ENCODE results near the gene PI16.
"Not testable (repeated sequence)": the region's sequence is repeated elsewhere in the genome, so short reads cannot be mapped to it uniquely, and the experiment has no call there.

PI16 gene

DNA sequence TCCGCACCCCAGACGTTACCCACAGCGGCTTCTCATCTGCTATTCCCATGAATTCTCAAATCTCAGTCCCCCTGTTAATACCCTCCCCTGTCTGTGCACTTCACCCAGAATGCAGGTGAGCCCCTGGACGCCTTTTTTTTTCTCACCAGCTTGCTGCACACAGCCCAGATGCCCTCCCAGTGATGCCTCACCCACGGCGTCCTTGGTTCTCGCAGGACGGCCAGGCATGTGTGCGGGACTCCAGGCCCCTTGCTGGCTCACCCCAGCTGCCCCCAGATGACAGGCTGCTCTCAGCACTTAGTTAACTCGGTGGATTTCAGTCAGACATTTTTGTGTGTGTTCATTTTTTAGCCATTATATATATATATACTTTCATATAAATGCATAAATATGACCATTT, 25.4 kb upstream of the PI16 start:
- no peak for DNase-seq

DNA sequence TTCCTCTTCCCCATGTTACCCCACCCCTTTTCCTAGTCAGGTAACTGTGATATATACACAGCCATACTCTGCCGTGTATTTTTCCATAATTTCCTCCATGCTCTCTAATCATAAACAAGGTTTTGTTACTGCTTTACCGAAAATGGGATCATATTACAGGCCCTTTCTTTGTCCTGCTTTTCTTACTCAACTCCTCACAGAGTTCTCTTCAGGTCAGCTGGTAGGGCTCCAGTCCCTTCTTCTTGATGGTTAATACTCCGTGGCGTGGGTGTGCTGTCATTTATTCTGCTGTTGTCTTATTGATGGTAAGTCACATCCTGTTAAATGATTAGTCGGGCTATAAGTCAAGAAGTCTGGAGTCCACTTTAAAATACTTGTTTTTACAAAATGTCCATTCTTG, 24.9 kb upstream of the PI16 start:
- no peak for DNase-seq

DNA sequence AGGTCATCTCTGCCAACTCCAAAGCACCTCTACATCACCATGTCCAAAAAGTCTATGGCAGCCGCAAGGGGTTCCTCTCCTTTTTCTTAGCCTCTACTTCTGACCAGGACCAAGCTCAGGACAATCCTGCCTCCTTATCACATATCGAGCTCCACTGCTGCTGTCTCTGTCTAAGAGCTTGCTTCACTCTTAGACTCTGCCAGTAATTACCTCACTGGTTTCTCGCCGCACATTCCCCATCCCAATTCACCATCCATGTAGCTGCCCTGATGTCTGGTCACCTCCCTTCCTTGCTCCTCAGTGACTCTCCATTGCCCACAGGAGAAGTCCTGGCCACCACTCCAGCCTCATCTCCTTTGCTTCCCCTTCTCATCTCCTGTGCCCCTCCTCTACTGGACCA, 24.1 kb upstream of the PI16 start:
- no peak for DNase-seq

DNA sequence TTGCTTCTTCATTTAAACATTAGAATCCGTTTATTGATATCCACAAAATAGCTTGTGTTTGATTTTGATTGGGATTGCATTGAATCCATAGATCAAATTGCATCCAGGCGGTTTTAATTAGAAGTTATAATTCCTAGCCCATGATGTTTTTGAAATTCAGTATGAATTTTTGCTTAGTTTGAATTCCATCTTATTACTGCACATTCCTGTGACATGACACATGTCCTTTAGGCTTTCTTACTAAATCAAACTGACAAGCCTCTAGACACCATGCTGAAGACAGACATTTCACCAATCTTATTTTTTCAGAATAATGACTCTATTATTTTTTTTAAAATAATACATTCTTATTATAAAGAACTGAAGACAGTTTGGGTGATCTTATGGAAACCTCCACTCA, 21.4 kb upstream of the PI16 start:
- DNase-seq, result no peak

DNA sequence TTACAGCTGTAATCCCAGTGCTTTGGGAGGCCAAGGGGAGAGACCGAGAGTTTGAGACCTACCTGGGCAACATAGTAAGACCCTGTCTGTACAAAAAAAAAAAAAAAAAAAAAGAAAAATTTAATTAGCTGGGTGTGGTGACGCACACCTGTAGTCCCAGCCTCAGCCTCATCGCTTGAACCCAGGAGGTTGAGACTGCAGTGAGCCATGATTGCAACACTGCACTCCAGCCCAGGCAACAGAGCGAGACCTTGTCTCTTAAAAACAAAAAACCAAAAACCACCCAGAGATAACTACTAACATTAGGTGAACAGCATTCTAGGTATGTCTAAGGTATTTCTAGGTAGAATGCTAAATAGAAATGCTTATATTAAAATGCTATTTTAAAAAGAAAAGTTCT, 21.0 kb upstream of the PI16 start:
- no peak for DNase-seq

DNA sequence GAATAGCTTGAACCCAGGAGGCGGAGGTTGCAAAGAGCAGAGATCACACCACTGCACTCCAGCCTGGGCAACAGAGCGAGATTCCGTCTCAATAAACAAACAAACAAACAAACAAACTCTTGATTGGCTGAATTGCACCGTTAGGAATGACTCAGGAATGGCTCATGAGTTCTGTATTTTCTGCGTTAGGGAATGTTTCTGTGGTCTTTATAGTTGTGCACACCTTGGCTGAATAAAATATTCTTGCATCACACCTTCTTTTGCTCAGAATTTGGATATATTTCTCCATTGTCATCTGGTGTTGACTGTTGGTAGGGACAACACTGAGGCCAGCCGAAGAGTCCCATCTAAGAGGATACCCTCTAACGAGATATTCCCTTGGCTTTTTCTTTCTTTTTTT, 19.6 kb upstream of the PI16 start:
- no peak for DNase-seq

DNA sequence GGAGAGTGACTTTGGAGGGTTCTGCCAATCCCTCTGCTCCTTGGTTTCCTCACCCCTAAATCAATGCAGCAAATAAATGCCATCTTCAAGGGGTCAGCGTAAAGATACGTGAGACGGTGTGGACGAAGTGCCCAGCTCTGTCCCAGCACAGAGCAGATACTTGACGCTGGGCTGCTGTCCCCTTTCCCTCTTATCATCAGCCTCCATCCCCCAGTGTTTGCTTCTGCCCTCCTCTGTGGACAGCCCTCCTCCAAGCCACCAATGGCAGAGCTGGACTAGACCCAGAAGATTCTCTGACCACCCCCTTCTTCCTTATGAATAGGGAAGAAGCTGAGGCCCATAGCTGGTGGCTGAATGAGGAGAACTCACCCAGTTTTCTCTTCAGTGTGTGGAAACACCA, 17.7 kb upstream of the PI16 start:
- DNase-seq, result no peak

DNA sequence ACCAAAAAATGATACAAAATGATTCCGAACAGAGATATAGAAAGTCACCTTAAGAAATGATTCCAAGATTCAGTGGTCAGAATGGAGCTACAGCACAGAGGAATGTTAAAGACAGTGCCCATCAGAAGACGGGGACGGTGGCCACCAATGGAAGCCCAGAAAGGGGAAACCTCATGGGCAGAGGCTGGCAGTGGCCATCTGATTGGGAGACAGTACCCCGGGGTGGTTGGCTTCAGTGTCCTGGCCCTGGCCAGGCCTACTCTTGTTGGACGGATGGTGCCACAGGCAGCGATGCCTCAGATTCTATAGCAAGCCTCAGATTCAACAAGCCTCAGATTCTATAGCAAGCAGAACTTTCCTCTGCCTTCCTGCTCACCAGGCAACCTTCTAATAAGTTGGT, 16.6 kb upstream of the PI16 start:
- no peak for DNase-seq

DNA sequence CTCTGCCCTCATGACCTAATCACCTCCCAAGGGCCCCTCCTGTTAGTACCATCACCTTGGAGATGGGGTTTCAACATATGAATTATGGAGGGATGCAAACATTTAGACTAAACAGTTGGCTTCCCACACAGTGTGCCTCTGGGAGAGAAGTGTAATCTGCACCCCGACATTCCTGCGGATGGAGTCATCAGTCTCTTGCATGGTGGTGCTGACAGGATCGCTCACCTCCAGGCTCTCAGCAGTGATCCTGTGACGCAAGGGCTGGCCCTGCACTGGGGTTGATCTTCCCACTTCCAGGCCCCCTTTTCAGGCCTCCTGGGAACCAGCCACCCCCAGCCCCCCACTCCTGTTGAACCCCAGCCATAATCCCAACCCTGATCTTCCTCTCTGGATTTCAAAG, 16.0 kb upstream of the PI16 start:
- DNase-seq, result no peak

DNA sequence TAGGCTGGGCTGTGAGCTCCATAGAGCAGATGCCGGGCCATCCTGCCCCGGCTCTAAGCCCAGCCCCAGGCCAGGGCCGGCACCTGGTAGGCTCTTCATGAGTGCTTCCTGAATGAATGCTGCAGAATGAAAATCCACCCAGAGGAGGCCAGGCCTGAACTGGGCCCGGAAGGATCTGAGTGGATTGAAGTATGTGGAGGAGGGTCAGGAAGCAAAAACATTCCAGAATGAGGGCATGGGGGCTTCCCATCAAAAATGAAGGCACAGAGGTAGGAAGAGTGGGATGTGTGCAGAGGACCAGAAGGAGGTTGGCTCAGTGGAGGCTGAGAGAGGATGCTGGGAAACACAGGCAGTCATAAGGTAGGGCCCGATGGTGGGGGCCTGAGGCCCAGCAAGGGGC, 15.5 kb upstream of the PI16 start:
- not testable (repeated sequence) for DNase-seq

DNA sequence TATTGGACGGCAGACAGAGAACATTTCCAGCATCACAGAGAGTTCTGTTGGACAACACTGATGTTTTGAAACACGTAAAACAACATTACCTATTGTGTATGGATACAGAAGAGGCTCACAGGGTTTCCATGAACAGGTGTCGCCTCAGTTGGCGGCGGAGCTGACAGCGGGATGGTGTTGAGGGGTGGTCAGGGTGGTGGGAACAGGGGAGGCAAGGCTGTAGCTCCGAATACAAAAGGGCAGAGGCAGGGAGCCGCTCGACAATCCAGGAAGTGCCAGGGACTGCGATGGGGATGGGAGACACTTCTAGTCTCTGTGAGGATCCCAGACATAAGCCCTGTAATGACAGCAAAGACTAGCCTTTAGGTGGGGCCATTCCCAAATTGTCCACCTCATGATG, 14.5 kb upstream of the PI16 start:
- DNase-seq, result no peak

DNA sequence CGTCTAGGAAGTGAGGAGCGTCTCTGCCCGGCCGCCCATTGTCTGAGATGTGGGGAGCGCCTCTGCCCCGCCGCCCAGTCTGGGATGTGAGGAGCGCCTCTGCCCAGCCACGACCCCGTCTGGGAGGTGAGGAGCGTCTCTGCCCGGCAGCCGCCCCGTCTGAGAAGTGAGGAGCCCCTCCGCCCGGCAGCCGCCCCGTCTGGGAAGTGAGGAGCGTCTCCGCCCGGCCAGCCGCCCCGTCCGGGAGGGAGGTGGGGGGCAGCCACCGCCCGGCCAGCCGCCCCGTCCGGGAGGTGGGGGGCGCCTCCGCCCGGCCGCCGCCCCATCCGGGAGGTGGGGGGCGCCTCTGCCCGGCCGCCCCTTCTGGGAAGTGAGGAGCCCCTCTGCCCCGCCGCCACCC, 13.0 kb upstream of the PI16 start:
- not testable (repeated sequence) for DNase-seq

DNA sequence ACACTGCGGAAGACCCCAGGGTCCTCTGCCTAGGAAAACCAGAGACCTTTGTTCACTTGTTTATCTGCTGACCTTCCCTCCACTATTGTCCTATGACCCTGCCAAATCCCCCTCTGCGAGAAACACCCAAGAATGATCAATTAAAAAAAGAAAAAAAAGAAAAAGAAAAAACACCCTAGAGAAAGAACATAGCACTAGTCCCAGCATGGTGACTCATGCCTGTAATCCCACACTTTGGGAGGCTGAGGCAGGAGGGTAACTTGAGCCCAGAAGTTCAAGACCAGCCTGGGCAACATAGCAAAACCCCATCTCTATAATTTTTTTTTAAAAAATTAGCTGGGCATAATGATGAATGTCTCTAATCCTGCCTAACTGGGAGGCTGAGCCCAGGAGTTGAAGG, 12.2 kb upstream of the PI16 start:
- DNase-seq, result not testable (repeated sequence)

DNA sequence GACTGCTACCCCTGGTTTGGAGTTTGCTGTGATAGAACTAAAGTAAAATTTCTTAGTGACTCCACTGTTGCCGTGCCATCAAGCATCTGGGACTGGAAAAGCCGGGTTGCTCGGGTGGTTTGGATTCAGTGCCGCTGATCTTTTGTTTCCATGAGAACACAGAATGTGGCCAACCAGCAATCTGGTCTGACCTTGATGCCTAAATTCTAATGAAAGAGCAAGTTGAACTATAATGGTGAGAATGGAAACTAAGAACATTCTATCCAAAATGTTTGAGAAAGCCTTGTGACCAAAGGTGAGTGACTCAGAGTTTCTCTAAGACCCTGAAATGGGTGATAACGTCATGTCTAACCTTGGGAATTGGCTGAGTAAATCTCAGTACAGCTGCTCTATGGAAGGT, 9.9 kb upstream of the PI16 start:
- DNase-seq, result no peak

DNA sequence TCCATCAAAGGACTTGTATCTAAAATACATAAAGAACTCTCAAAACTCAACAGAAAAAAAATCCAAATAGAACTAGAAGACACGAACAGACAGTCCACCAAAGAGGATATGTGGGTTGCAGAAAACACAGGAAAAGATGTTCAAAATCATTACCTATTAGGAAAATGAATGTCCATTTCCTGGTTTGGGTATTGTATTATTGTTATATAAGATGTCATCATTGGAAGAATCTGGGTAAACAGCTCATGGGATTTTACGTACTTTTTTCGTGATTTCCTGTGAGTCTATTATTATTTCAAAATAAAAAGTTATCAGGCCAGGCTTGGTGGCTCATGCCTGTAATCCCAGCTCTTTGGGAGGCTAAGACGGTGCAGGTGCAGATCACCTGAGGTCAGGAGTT, 9.2 kb upstream of the PI16 start:
- no peak for DNase-seq

DNA sequence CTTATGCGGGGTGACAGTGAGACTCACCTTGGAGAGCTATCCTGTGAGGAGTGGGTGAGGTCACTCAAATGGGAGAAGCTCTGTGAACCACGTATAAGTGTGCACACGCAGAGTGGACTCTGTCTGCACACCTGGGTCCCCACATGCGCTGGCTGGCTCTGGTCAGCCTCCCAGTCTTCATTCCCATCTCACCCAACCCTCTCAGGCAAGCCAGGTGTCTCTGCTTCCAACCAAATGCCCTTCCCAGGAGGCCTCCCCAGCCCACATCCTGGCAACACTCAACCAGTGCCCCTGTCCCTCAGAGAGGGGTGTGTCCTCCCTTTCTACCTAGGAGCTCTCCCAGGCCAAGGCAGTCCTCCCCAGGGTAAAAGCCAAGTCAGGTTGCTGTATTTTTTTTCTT, 8.0 kb upstream of the PI16 start:
- no peak for DNase-seq

DNA sequence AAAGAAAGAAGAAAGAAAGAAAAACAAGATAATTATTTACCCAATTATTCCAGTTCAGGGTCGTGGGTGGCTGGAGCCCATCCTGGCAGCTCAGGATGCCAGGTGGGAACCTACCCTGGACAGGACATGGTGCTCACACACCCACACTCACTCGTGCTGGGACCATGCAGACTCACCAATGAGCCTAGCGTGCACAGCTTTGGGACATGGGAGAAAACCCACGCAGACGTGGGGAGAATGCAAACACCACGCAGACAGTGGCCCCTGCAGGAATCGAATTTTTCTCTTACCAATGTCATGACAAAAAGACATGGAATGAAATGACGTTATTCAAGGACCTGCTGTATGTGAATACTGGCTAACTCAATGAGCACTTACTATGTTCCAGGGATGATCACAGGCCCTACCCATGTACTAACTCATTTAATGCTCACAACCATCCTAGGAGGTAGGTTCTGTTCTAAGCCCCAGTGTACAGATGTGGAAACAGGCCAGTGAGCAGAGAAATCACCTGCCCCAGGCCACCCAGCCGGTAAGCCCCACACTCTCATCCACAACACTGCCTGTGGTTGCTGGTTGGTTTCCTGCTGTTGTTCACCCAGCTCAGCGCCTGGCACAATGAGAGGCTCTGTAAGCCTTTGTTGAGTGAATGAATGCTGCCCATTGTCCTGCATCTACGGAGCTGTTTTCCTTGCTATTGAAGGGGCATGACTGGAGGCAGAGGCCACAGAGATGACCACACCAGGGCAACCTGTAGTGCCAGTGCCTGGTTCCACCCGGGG, 6.8 kb upstream of the PI16 start:
- DNase-seq, result peak; percentile 41

DNA sequence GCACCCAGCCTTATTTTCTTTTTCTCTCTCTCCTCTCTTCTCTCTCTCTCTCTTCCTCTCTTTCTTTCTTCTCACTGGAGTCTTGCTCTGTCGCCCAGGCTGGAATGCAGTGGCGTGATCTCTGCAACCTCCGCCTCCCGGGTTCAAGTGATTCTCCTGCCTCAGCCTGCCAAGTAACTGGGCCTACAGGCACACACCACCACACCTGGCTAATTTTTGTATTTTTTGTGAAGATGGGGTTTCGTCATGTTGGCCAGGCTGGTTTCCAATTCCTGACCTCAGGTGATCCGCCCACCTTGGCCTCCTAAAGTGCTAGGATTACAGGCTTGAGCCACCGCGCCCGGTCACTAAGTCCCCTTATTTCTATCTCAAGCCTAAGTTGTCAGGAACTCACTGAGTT, 5.5 kb upstream of the PI16 start:
- DNase-seq, result not testable (repeated sequence)

DNA sequence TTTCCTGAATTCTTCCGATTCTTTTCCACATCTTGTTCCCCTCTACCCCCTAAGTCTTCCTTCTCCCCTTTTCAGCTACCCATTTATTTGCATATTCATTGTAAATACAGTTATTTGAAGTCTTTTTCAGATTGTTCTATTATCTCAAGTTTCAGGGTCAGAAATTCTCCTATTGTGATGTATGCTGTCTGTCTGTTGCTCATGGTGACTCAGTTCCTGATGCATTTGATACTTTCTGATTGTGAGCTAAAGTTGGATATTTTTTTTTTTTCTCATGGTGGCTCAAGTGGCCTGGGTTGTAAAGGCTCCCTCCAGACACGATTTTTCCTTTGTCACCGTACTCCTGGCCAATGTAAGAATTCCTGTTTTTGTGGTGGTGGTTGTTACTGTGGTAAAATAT, 4.9 kb upstream of the PI16 start:
- no peak for DNase-seq

DNA sequence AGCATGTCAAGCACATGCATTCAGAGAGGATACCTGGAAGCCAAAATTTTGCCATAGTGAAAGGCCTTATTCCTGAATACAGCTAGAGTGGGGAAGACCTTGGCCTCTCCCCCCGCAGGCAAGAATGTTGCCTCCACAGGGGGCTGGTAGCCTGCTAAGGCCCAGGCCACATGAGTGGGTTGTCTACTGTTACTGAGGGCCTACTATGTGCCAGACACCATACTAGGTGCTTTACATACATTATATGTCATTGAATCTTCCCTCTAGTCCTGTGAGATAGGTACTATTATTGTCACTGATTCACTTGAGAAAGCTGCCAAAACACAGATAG, 642 bp upstream of the PI16 start:
- no peak for DNase-seq

DNA sequence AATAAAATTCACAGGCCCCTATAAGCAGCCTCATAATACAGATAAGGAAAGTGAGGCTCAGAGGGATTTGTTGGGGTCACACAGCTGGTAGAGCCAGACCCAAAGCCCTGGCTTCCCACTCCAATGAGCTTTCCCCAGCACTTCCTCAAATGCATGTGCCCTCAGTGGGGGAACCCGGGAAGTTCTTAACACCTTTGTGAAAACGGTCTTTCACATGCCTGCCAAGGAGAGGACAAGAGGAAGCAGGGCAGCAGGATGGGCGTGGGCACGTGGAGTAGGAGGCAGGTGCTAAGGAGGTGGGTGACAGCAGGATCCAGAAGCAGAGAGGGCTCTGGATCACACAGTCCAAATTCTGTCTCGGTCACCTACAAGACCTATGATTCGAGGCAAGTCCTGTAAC, 598 bp downstream of the PI16 start:
- DNase-seq, result no peak

DNA sequence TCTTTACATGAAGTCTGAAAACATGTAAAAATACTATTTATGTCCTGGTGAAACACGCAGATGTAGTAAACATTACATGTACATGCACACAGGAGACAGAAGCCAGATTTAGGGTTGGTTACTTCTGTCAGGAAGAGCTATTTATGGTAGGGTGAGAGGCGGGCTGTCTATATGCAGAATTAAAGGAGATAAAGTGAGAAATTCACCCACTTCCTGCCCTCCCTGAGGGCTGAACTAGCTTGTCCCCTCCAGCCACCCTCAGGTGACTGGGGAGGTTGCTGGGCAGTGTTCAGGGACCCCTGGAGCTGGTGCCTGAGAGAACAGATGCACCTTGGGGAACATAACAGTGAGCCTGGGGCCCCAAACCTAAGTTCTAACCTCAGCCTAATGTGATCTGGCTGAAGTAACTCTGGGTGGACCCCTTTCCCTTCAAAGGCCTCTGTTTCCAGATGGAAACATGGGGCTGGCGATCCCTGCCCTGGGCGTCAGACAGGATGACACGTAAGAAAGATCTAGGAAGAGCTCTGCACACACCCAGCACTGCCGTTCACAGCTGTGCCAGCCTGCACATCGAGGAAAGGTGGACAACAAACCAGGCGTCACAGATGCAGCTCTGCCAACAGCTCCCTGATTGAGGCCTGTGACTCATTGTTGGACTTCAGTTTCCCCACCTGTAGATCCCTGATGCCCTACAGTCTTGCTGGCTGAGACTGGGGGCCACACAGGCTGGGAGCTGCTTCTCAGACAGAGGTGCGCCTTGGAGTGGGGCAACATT, 1.3 kb downstream of the PI16 start:
- DNase-seq, result no peak

DNA sequence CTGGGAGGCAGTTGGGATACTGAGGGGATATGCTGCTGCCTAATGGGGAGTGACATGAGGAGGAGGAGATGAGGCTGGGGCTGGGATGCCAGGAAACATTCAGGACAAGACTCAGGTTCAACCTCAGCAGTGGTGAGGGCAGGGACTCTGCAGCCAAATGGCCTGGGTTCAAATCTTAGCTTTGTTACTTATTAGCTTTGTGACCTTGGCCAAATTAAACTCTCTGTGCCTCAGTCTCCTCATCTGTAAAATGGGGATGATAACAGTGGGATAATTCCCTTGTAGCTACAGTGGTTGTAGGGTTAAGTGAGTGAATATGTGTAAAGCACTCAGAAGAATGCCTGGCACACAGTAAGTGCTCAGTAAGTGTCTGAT, 1.9 kb downstream of the PI16 start:
- DNase-seq, result no peak

DNA sequence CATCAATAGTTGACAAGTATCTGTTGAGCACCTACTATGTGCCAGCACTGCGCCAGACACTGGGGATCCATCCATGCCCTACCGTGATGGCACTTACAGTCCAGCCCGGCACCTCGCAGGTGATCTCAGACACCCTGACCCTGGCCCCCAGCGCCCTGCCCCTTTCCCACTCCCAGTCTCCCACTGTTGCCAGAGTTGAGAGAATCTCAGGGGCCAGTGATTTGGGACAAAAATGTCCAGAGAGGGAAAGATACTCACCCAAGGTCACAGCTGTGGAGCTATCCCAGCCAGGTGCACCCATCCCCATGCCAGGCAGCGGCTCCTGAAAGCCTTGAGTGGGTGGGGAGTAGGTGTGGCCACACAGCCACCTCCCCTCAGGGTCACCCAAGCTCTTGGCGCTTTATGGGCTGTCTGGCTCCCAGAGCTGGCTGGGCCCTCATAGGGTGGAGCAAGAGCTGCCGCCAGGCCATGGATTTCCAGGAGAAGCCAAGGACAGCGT, 3.3 kb downstream of the PI16 start:
- no peak for DNase-seq

Data from activated CD4-positive, alpha-beta T cell treated with anti-CD3 and anti-CD28 coated beads, Interleukin-2, amount 50 U/mL, for 1 hour (primary cell).